Naive B cell (primary cell): ENCODE measurements around the gene TLE1. TPM values are rescaled to one million over a fixed set of nuclear protein-coding genes. Genes with fewer than 3 reads are reported as not detected.
"Not testable (repeated sequence)": the region's sequence is repeated elsewhere in the genome, so short reads cannot be mapped to it uniquely, and the experiment has no call there.

Experiments
- ATAC-seq, 2 donors: fragments of 150-1000 bp; cut with Tn5 transposase; 2 replicates each; pipeline ENCODE4 v1.10.0; 2021; ENCODE audit warnings: low read depth in 2 of 2, mild to moderate bottlenecking in 2 of 2, moderate library complexity in 2 of 2
- DNase-seq: peaks from one replicate; pipeline ENCODE4 v3.0.0; 2022
- H3K27ac Mint-ChIP-seq, 6 donors: one replicate each; pipeline ENCODE4 v1.8.0; 2020 to 2022; ENCODE audit warnings: mild to moderate bottlenecking in 6 of 6, mixed read lengths in 6 of 6, moderate library complexity in 5 of 6, inconsistent platforms in 2 of 6
- H3K27me3 Mint-ChIP-seq, 3 donors: one replicate each; pipeline ENCODE4 v1.8.0; 2021 to 2022; ENCODE audit warnings: mixed read lengths in 3 of 3, mild to moderate bottlenecking in 1 of 3
- H3K36me3 Mint-ChIP-seq, 2 donors: one replicate each; pipeline ENCODE4 v1.8.0; 2020 to 2022; ENCODE audit warnings: mixed read lengths in 2 of 2, inconsistent platforms in 1 of 2, mild to moderate bottlenecking in 1 of 2
- H3K4me1 Mint-ChIP-seq, 3 donors: one replicate each; pipeline ENCODE4 v1.8.0; 2020 to 2022; ENCODE audit warnings: mixed read lengths in 3 of 3, inconsistent platforms in 1 of 3, mild to moderate bottlenecking in 1 of 3, moderate library complexity in 1 of 3
- H3K4me3 Mint-ChIP-seq, 8 donors: one replicate each; pipeline ENCODE4 v1.8.0; 2020 to 2022; ENCODE audit warnings: mild to moderate bottlenecking in 8 of 8, mixed read lengths in 8 of 8, moderate library complexity in 8 of 8, inconsistent platforms in 2 of 8
- H3K9me3 Mint-ChIP-seq, 7 donors: one replicate each; pipeline ENCODE4 v1.8.0; 2020 to 2022; ENCODE audit warnings: mixed read lengths in 7 of 7, mild to moderate bottlenecking in 5 of 7, inconsistent platforms in 2 of 7, moderate library complexity in 1 of 7
- polyA plus RNA-seq, 6 donors: library from polyadenylated mRNA; unstranded; fragments of 300-500 nt; fragmentation: Illumina TruSeq; gene quantifications; one replicate each; pipeline ENCODE4 v1.2.3, GENCODE V29; 2021; ENCODE audit warnings: low read depth in 6 of 6

TLE1 gene
- polyA plus RNA-seq, 6 donors from 2014 or later, result 86.2 to 241 (median 152) TPM

DNA sequence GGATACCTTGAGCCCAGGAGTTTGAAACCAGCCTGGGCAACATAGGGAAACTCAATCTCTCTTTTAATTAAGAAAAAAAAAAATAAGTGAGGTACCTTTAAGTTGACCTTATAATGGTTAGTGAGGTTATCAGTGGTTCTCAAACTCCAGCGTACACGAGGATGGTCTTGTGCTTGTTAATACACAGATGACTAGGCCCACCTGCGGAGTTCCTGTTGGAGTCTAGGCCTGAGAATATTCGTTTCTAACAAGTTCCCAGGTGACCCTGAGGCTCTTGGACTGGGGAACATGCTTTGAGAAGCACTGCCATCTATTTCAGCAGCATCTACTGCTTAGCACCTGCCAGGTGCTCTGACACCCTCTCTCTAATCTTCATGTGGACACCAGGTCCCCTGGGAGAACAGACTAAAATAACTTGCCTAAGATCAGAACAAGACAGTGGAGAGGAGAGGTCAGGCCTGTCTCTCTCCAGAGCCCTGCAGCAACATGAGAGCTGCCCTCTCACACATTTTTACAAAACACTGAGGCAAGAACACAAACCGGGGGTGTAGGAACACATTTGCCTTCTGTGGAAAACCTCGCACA lies 24.6 kb downstream of the TLE1 start:
- peaks cover 60 to 87% (median 71%) of the 10 kb centered on the region in 3 donors for H3K4me1 Mint-ChIP-seq
- peak overlapping the region in 5 of 6 donors; percentile 20 to 78 (median 50) for H3K27ac Mint-ChIP-seq
- DNase-seq (no peak), ATAC-seq (peak; percentile 59 to 63)
- H3K9me3 Mint-ChIP-seq, result peaks cover 0 to 4% (median 0%) of the 10 kb centered on the region in 7 donors
- H3K27me3 Mint-ChIP-seq, result no peaks in the 10 kb centered on the region
- H3K36me3 Mint-ChIP-seq, result peaks cover 15 to 18% of the 10 kb centered on the region in 2 donors
- H3K4me3 Mint-ChIP-seq, result peak overlapping the region; percentile 46 to 89 (median 65)

DNA sequence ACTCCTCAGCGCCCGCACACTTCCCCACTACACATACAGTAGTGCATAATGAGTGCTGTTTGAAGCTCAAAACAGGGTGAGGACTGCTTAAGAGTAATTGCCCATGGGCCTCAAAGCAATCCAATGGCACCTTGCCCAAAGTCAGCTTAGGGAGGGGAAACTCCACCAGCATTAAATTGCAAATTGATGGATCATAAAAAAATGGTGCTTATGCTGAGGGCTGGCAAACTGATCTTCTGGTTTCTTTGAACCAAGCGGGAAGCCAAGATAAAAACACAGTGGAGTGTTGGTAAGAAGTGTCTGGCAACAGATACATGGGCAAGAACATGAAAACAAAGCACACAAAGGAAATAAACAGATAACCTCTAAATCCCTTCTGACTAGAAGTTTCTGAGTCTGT lies 28.0 kb downstream of the TLE1 start:
- H3K9me3 Mint-ChIP-seq, result peaks cover 0 to 4% (median 0%) of the 10 kb centered on the region in 7 donors
- H3K36me3 Mint-ChIP-seq, result peaks cover 18% of the 10 kb centered on the region in 2 donors
- no peaks in the 10 kb centered on the region for H3K27me3 Mint-ChIP-seq
- H3K4me1 Mint-ChIP-seq, result peaks cover 70 to 87% (median 80%) of the 10 kb centered on the region in 3 donors
- peak overlapping the region in 1 of 6 donors; percentile 66 for H3K27ac Mint-ChIP-seq
- no peak for DNase-seq
- peak overlapping the region in 3 of 8 donors; percentile 3 to 16 (median 9) for H3K4me3 Mint-ChIP-seq
- ATAC-seq, result no peak

GRCh38 chr9:81656871-81657337 lies 32.4 kb downstream of the TLE1 start:
- ATAC-seq (no peak), DNase-seq (no peak)
- Mint-ChIP-seq H3K9me3 (no peaks in the 10 kb centered on the region), H3K36me3 (peaks cover 8 to 15% of the 10 kb centered on the region in 2 donors), H3K4me3 (peak overlapping the region in 4 of 8 donors; percentile 12 to 84 (median 54)), H3K27me3 (no peaks in the 10 kb centered on the region), H3K27ac (peak overlapping the region in 1 of 6 donors; percentile 99), H3K4me1 (peaks cover 75 to 86% (median 85%) of the 10 kb centered on the region in 3 donors)

GRCh38 chr9:81656004-81656403 lies 33.3 kb downstream of the TLE1 start:
- H3K27me3 Mint-ChIP-seq, result no peaks in the 10 kb centered on the region
- peak overlapping the region; percentile 80 to 92 (median 84) for H3K4me3 Mint-ChIP-seq
- peak overlapping the region; percentile 96 to 99 (median 98) for H3K27ac Mint-ChIP-seq
- ATAC-seq, result peak; percentile 87 to 89
- peaks cover 4 to 14% of the 10 kb centered on the region in 2 donors for H3K36me3 Mint-ChIP-seq
- DNase-seq, result peak; percentile 92
- H3K9me3 Mint-ChIP-seq, result no peaks in the 10 kb centered on the region
- H3K4me1 Mint-ChIP-seq, result peaks cover 75 to 84% (median 84%) of the 10 kb centered on the region in 3 donors

GRCh38 chr9:81653240-81653639 lies 36.1 kb downstream of the TLE1 start:
- H3K4me1 Mint-ChIP-seq, result peaks cover 65 to 74% (median 71%) of the 10 kb centered on the region in 3 donors

DNA sequence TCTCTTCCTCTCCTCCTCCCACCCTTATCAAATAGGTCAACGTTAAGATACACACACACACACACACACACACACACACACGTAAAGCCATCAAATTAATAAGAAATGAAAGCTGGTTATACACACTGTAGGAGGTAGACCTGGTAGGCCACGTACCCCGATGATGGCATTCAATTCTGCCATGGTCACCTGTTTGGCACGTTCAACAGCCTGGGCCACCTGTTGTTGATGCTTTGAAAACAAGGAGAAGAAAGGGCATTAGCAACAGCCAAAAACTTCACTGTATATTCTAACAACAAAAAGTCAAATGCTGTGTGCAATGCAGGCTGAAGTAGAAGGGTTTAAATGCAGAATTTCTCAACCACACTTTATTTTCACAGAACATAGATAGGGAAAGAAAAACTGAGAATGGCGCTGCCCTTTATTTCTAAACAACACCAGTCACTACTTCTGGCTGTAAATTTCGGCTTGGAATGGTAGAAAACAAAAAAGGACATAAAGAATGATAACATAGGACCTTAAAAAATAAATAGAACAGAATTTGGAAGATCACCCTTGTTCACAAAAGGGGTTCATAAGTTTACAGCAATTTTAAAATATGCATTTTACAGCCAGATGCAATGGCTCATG lies 37.2 kb downstream of the TLE1 start:
- peaks cover 24 to 25% of the 10 kb centered on the region in 2 donors for H3K36me3 Mint-ChIP-seq
- H3K4me1 Mint-ChIP-seq, result peaks cover 63 to 71% (median 66%) of the 10 kb centered on the region in 3 donors
- no peaks in the 10 kb centered on the region for H3K9me3 Mint-ChIP-seq
- ATAC-seq (no peak), DNase-seq (no peak)
- H3K27ac Mint-ChIP-seq, result peak overlapping the region in 1 of 6 donors; percentile 49
- peak overlapping the region in 4 of 8 donors; percentile 8 to 84 (median 44) for H3K4me3 Mint-ChIP-seq
- H3K27me3 Mint-ChIP-seq, result no peaks in the 10 kb centered on the region

More at GRCh38 chr9:81653240-81653639, 36.1 kb downstream of the TLE1 start:
- H3K27ac Mint-ChIP-seq, result peak overlapping the region in 5 of 6 donors; percentile 36 to 99 (median 68)
- no peak for ATAC-seq
- peaks cover 20 to 24% of the 10 kb centered on the region in 2 donors for H3K36me3 Mint-ChIP-seq
- no peaks in the 10 kb centered on the region for H3K9me3 Mint-ChIP-seq
- DNase-seq, result no peak
- H3K4me3 Mint-ChIP-seq, result peak overlapping the region; percentile 25 to 91 (median 80)
- H3K27me3 Mint-ChIP-seq, result no peaks in the 10 kb centered on the region

DNA sequence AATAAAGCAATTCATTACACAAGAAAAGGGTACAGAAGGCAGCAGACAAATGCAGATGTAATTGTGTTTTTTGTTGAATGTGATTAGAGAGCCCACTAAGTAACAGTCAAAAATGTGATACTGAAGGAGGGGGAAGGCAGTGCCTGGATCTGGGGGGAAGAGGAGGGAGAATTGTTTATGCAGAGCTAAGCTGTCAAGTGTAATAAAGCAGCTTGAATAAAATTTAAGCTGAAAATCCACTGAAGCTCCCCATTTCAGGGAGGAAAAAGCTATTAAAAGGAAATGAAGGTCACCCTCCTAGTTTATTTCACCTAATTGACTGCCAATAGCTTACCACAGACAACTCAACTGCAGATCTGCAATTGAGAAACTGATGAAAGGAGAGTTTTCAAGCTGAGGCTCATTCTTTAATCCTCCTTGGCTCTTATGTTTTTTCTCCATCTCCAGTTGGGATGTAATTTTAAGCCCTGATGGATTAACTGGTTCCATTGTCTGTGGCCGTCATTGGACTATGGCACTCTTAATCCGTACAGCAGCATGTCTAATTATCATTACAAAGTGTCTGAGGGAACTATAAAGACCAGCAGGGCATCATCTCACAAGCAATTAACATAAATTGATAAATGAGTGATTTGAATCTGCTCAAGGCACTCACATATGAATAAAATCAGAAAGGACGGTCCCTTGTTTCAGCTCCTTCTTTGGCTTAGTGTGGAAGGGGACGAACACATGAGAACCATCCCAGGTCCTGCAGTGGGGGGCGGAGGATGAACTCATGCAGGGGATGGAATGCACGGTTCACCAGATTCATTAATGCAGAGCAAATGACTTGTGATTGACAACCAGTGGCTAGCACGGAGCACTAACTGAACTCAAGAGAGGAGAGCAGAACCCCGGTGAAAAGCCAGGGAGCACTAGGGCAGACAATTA lies 38.5 kb downstream of the TLE1 start:
- no peak for DNase-seq
- peaks cover 24 to 30% of the 10 kb centered on the region in 2 donors for H3K36me3 Mint-ChIP-seq
- H3K9me3 Mint-ChIP-seq, result no peaks in the 10 kb centered on the region
- no peak for ATAC-seq
- H3K4me1 Mint-ChIP-seq, result peaks cover 53 to 66% (median 56%) of the 10 kb centered on the region in 3 donors
- no peaks in the 10 kb centered on the region for H3K27me3 Mint-ChIP-seq
- peak overlapping the region in 4 of 6 donors; percentile 5 to 86 (median 56) for H3K27ac Mint-ChIP-seq
- H3K4me3 Mint-ChIP-seq, result peak overlapping the region in 2 of 8 donors; percentile 29 to 45

DNA sequence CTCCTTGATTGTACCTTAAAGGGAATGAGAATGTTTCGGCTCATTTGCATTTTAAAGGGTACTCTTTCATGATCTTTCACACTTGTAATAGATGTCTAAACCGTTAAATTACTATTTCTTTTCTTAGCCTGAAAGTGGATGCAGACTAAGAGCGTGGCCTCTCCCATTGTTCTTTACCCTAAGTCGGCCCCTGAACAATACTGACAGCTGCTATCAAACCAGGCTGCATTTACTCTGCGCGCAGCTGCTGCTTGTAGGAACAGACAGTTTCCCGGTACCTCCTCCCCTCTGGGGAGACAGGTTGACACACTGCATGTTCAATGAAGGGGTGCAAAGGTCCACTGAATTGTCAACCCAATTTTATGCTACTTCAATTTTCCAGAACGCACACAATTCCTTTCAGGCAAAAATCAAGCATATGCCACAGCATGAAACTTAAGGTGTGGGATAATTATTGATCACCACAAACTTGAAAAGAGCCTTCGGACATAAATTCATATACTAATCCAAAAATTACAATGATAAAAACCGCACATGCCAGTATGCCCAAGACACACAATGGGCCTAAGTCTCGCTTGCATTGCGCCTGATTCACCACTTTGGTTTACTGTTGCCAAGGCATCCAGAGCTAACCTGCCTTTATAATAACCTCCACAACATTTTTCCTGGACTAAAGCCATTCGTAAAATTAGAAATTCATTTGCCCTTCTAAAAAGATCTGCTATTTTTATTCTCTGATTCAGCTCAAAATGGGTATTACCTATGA lies 39.7 kb downstream of the TLE1 start:
- Mint-ChIP-seq H3K9me3 (no peaks in the 10 kb centered on the region), H3K27ac (no peak overlapping the region), H3K36me3 (peaks cover 24 to 30% of the 10 kb centered on the region in 2 donors), H3K4me1 (peaks cover 44 to 54% (median 45%) of the 10 kb centered on the region in 3 donors), H3K4me3 (no peak overlapping the region), H3K27me3 (no peaks in the 10 kb centered on the region)
- ATAC-seq (no peak), DNase-seq (no peak)

DNA sequence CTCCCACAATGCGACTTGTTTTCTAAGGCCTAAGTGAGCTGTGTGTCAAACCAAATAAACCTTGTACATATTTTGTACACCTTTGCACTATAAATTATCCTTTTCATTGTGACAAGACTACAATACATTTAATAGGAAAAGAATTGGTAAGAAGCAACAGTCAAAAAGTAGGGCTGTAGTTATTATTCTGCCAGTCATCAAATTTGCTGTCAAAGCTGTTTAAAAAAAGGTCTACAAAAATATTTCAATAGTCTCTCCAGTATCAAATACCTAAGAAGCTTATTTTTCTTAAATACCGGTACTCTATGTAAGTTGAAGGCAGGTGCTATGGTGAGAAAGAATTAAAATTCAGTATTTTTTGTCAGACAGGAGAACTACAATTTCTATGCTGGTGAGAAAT lies 40.5 kb downstream of the TLE1 start:
- no peaks in the 10 kb centered on the region for H3K9me3 Mint-ChIP-seq
- ATAC-seq (no peak), DNase-seq (no peak)
- no peaks in the 10 kb centered on the region for H3K27me3 Mint-ChIP-seq
- H3K27ac Mint-ChIP-seq, result peak overlapping the region in 1 of 6 donors; percentile 56
- no peak overlapping the region for H3K4me3 Mint-ChIP-seq
- peaks cover 30 to 37% of the 10 kb centered on the region in 2 donors for H3K36me3 Mint-ChIP-seq
- H3K4me1 Mint-ChIP-seq, result peaks cover 36 to 54% (median 43%) of the 10 kb centered on the region in 3 donors

- no peak for DNase-seq
- no peak overlapping the region for H3K4me3 Mint-ChIP-seq
- no peaks in the 10 kb centered on the region for H3K9me3 Mint-ChIP-seq
- H3K27ac Mint-ChIP-seq, result no peak overlapping the region
- H3K27me3 Mint-ChIP-seq, result no peaks in the 10 kb centered on the region
- ATAC-seq, result no peak
- peaks cover 14 to 44% (median 31%) of the 10 kb centered on the region in 3 donors for H3K4me1 Mint-ChIP-seq
- H3K36me3 Mint-ChIP-seq, result peaks cover 34 to 48% of the 10 kb centered on the region in 2 donors
Observed at GRCh38 chr9:81646337-81646736, 43.0 kb downstream of the TLE1 start.

DNA sequence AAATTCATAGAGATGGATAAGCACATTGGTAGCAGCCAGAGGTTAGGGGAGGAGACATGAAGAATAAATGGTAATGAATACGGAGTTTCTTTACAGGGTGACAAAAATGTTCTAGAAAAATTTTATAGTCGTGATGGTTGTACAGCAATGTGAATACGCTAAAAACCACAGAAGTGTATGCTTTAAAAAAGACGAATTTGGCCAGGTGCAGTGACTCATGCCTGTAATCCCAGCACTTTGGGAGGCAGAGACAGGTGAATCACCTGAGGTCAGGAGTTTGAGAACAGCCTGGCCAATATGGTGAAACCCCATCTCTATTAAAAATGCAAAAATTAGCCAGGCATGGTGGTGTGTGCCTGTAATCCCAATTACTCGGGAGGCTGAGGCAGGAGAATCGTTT lies 44.8 kb downstream of the TLE1 start:
- H3K4me3 Mint-ChIP-seq, H3K27ac Mint-ChIP-seq, H3K27me3 Mint-ChIP-seq, DNase-seq, ATAC-seq, H3K9me3 Mint-ChIP-seq: not testable (repeated sequence)
- Mint-ChIP-seq H3K4me1 (peaks cover 13 to 40% (median 29%) of the 10 kb centered on the region in 3 donors), H3K36me3 (peaks cover 30 to 33% of the 10 kb centered on the region in 2 donors)

GRCh38 chr9:81637276-81637675 lies 52.1 kb downstream of the TLE1 start:
- DNase-seq (no peak), ATAC-seq (peak in 1 of 2 donors; percentile 57)
- Mint-ChIP-seq H3K27ac (peak overlapping the region in 1 of 6 donors; percentile 19), H3K4me3 (peak overlapping the region in 1 of 8 donors; percentile 66), H3K9me3 (no peaks in the 10 kb centered on the region), H3K4me1 (peaks cover 21 to 33% (median 29%) of the 10 kb centered on the region in 3 donors), H3K27me3 (no peaks in the 10 kb centered on the region), H3K36me3 (peaks cover 2 to 15% of the 10 kb centered on the region in 2 donors)
